LHCN-M2 (cell line): Measurements from ENCODE around the gene NAA35. TPM values are rescaled to one million over a fixed set of nuclear protein-coding genes. Genes with fewer than 3 reads are reported as not detected.
"Not testable (repeated sequence)": the region's sequence is repeated elsewhere in the genome, so short reads cannot be mapped to it uniquely, and the experiment has no call there.

ENCODE experiments used
- DNase-seq: peaks from one replicate; pipeline ENCODE4 v3.0.0-alpha.2; 2012; ENCODE audit warnings: low read depth
- total RNA-seq: library from RNA; depleted of rRNA; stranded (reverse); fragments of >200 nt; gene quantifications from 2 replicates; pipeline ENCODE4 v1.2.3, GENCODE V29; 2014

NAA35 gene
- total RNA-seq, 1 experiment from 2014 or later = 19.1 TPM

- DNase-seq = no peak
These were observed 2.9 kb downstream of the NAA35 start for GRCh38 chr9:85943757-85944430.

- DNase-seq = peak; percentile 57
These were observed 3.7 kb downstream of the NAA35 start for GRCh38 chr9:85944672-85945071.

GRCh38 chr9:85949586-85950335, 8.8 kb downstream of the NAA35 start:
- DNase-seq = peak; percentile 78

- DNase-seq = no peak
These were observed 19.0 kb downstream of the NAA35 start for GRCh38 chr9:85959955-85960354.

- peak; percentile 24 for DNase-seq
These were observed 19.7 kb downstream of the NAA35 start for GRCh38 chr9:85960688-85961093.

- no peak for DNase-seq
These were observed 23.6 kb downstream of the NAA35 start for GRCh38 chr9:85964526-85964925.

- DNase-seq = no peak
These were observed 24.0 kb downstream of the NAA35 start for GRCh38 chr9:85964949-85965348.

- no peak for DNase-seq
These were observed 28.8 kb downstream of the NAA35 start for GRCh38 chr9:85969727-85970126.

GRCh38 chr9:85971731-85972130, 30.8 kb downstream of the NAA35 start:
- no peak for DNase-seq

GRCh38 chr9:85973238-85973637, 32.3 kb downstream of the NAA35 start:
- no peak for DNase-seq

GRCh38 chr9:85974055-85974547, 33.2 kb downstream of the NAA35 start:
- not testable (repeated sequence) for DNase-seq

- DNase-seq = peak; percentile 81
These were observed 37.5 kb downstream of the NAA35 start for GRCh38 chr9:85978496-85978895.

- DNase-seq = no peak
These were observed 40.4 kb downstream of the NAA35 start for GRCh38 chr9:85981369-85981768.

- DNase-seq = no peak
These were observed 43.5 kb downstream of the NAA35 start for GRCh38 chr9:85984457-85984856.

GRCh38 chr9:85987236-85987635, 46.3 kb downstream of the NAA35 start:
- DNase-seq = no peak

- no peak for DNase-seq
These were observed 53.2 kb downstream of the NAA35 start for GRCh38 chr9:85994191-85994590.

GRCh38 chr9:85995097-85995496, 54.2 kb downstream of the NAA35 start:
- no peak for DNase-seq

- no peak for DNase-seq
These were observed 54.7 kb downstream of the NAA35 start for GRCh38 chr9:85995599-85995998.

- DNase-seq = no peak
These were observed 64.4 kb downstream of the NAA35 start for GRCh38 chr9:86005253-86005775.

GRCh38 chr9:86009133-86009532, 68.2 kb downstream of the NAA35 start:
- DNase-seq = no peak

- DNase-seq = no peak
These were observed 79.8 kb downstream of the NAA35 start for GRCh38 chr9:86020731-86021130.

- DNase-seq = no peak
These were observed 80.2 kb downstream of the NAA35 start for GRCh38 chr9:86021166-86021565.
